Measurements from ENCODE around the gene ST8SIA1.
A peak's percentile ranks its signal among the peaks of the same experiment; 100 is the strongest.

The ST8SIA1 gene

GRCh38 chr12:22356231-22356630 lies 21.7 kb upstream of the ST8SIA1 start:
- Histone ChIP-seq H3K4me3 (ENCODE audit: low read length) (no peak overlapping the region), H3K9me3 (ENCODE audit: control insufficient read depth, insufficient read depth, low read length) (no peaks in the 10 kb centered on the region), H3K27me3 (ENCODE audit: control insufficient read depth, insufficient read depth, low read length) (no peaks in the 10 kb centered on the region), H3K4me1 (ENCODE audit: control insufficient read depth, insufficient read depth, low read length) (no peaks in the 10 kb centered on the region), H3K36me3 (ENCODE audit: control insufficient read depth, insufficient read depth, low read length) (no peaks in the 10 kb centered on the region), H3K27ac (ENCODE audit: low read length) (no peak overlapping the region)
- no peak for DNase-seq (ENCODE audit: low read depth, low spot score)
- WGBS (ENCODE audit: insufficient coverage, insufficient read length): no CpG with 5 or more reads among the region's 1 CpG

GRCh38 chr12:22355011-22355580 lies 20.6 kb upstream of the ST8SIA1 start:
- Histone ChIP-seq H3K9me3 (ENCODE audit: control insufficient read depth, insufficient read depth, low read length) (no peaks in the 10 kb centered on the region), H3K4me1 (ENCODE audit: control insufficient read depth, insufficient read depth, low read length) (no peaks in the 10 kb centered on the region), H3K4me3 (ENCODE audit: low read length) (no peak overlapping the region), H3K27me3 (ENCODE audit: control insufficient read depth, insufficient read depth, low read length) (no peaks in the 10 kb centered on the region), H3K36me3 (ENCODE audit: control insufficient read depth, insufficient read depth, low read length) (no peaks in the 10 kb centered on the region), H3K27ac (ENCODE audit: low read length) (no peak overlapping the region)
- WGBS (ENCODE audit: insufficient coverage, insufficient read length): no CpG with 5 or more reads among the region's 5 CpGs
- DNase-seq (ENCODE audit: low read depth, low spot score): no peak

- DNase-seq (ENCODE audit: low read depth, low spot score): no peak
- no peak overlapping the region for H3K4me3 ChIP-seq (ENCODE audit: low read length)
- no peaks in the 10 kb centered on the region for H3K9me3 ChIP-seq (ENCODE audit: control insufficient read depth, insufficient read depth, low read length)
- no peaks in the 10 kb centered on the region for H3K36me3 ChIP-seq (ENCODE audit: control insufficient read depth, insufficient read depth, low read length)
- H3K4me1 ChIP-seq (ENCODE audit: control insufficient read depth, insufficient read depth, low read length): no peaks in the 10 kb centered on the region
- H3K27ac ChIP-seq (ENCODE audit: low read length): no peak overlapping the region
- no peaks in the 10 kb centered on the region for H3K27me3 ChIP-seq (ENCODE audit: control insufficient read depth, insufficient read depth, low read length)
- no CpG with 5 or more reads among the region's 1 CpG for WGBS (ENCODE audit: insufficient coverage, insufficient read length)
These were observed 19.3 kb upstream of the ST8SIA1 start for GRCh38 chr12:22353615-22354325.

DNA sequence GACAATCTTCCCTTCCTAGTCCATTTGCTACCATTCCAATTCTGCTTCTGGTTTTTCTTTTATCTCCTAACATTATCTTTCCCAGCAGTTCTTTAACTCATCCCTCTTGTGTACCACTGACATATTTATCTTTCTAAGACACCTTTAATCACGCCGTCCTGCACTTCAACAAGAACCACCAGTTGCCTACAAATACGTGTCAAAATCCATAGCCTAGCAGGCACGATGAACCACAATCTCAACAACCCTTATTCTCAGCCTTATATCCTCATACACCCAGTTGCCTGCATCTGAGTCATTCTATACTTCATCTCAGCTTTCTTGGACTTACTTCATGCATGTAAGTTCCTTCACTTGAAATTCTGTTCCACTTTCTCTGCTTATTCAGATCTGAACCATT lies 16.4 kb upstream of the ST8SIA1 start:
- Histone ChIP-seq H3K27me3 (ENCODE audit: control insufficient read depth, insufficient read depth, low read length) (no peaks in the 10 kb centered on the region), H3K4me1 (ENCODE audit: control insufficient read depth, insufficient read depth, low read length) (no peaks in the 10 kb centered on the region), H3K27ac (ENCODE audit: low read length) (no peak overlapping the region), H3K9me3 (ENCODE audit: control insufficient read depth, insufficient read depth, low read length) (no peaks in the 10 kb centered on the region), H3K4me3 (ENCODE audit: low read length) (no peak overlapping the region), H3K36me3 (ENCODE audit: control insufficient read depth, insufficient read depth, low read length) (no peaks in the 10 kb centered on the region)
- no CpG with 5 or more reads among the region's 4 CpGs for WGBS (ENCODE audit: insufficient coverage, insufficient read length)
- DNase-seq (ENCODE audit: low read depth, low spot score): no peak

DNA sequence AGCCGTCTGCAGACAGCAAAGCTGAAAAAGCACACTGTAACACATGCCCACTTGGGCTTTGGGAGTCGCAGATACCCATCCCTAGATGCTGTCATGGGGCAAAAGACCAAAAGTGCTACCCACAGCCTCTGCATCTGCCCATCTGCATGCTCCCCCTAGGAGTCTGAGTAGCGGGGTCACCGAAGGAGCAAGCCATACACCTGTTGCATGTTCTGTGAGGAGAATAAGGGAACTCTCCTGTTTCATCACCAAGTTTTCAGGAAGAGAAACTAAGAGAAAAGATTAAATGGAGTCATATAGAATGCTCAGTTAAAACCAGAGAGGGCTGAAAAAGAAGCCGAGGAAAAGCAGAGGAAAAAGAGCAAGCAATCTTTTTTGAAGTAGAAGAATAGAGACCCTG lies 13.7 kb upstream of the ST8SIA1 start:
- DNase-seq (ENCODE audit: low read depth, low spot score): no peak
- Histone ChIP-seq H3K27ac (ENCODE audit: low read length) (no peak overlapping the region), H3K9me3 (ENCODE audit: control insufficient read depth, insufficient read depth, low read length) (no peaks in the 10 kb centered on the region), H3K36me3 (ENCODE audit: control insufficient read depth, insufficient read depth, low read length) (no peaks in the 10 kb centered on the region), H3K4me3 (ENCODE audit: low read length) (no peak overlapping the region), H3K27me3 (ENCODE audit: control insufficient read depth, insufficient read depth, low read length) (no peaks in the 10 kb centered on the region), H3K4me1 (ENCODE audit: control insufficient read depth, insufficient read depth, low read length) (no peaks in the 10 kb centered on the region)
- WGBS (ENCODE audit: insufficient coverage, insufficient read length): no CpG with 5 or more reads among the region's 5 CpGs

DNA sequence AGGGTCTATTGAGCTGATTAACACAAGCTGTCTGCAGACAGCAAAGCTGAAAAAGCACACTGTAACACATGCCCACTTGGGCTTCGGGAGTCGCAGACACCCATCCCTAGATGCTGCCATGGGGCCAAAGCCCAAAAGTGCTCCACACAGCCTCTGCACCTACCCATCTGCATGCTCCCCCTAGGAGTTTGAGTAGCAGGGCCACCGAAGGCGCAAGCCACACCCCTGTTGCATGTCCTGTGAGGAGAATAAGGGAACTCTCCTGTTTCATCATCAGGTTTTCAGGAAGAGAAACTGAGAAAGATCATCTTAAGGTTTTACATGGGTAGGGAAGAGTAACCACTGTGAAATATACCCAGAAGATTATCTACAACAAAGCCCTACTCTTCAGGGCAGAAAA lies 5.6 kb upstream of the ST8SIA1 start:
- Histone ChIP-seq H3K4me3 (ENCODE audit: low read length) (no peak overlapping the region), H3K4me1 (ENCODE audit: control insufficient read depth, insufficient read depth, low read length) (no peaks in the 10 kb centered on the region), H3K27ac (ENCODE audit: low read length) (no peak overlapping the region), H3K27me3 (ENCODE audit: control insufficient read depth, insufficient read depth, low read length) (no peaks in the 10 kb centered on the region), H3K9me3 (ENCODE audit: control insufficient read depth, insufficient read depth, low read length) (no peaks in the 10 kb centered on the region), H3K36me3 (ENCODE audit: control insufficient read depth, insufficient read depth, low read length) (no peaks in the 10 kb centered on the region)
- WGBS (ENCODE audit: insufficient coverage, insufficient read length): no CpG with 5 or more reads among the region's 4 CpGs
- no peak for DNase-seq (ENCODE audit: low read depth, low spot score)

- Histone ChIP-seq H3K4me1 (ENCODE audit: control insufficient read depth, insufficient read depth, low read length) (no peaks in the 10 kb centered on the region), H3K9me3 (ENCODE audit: control insufficient read depth, insufficient read depth, low read length) (no peaks in the 10 kb centered on the region), H3K27me3 (ENCODE audit: control insufficient read depth, insufficient read depth, low read length) (no peaks in the 10 kb centered on the region), H3K27ac (ENCODE audit: low read length) (no peak overlapping the region), H3K4me3 (ENCODE audit: low read length) (no peak overlapping the region), H3K36me3 (ENCODE audit: control insufficient read depth, insufficient read depth, low read length) (no peaks in the 10 kb centered on the region)
- no peak for DNase-seq (ENCODE audit: low read depth, low spot score)
- no CpG with 5 or more reads among the region's 9 CpGs for WGBS (ENCODE audit: insufficient coverage, insufficient read length)
These were observed 5.2 kb upstream of the ST8SIA1 start for GRCh38 chr12:22339691-22340090.

DNA sequence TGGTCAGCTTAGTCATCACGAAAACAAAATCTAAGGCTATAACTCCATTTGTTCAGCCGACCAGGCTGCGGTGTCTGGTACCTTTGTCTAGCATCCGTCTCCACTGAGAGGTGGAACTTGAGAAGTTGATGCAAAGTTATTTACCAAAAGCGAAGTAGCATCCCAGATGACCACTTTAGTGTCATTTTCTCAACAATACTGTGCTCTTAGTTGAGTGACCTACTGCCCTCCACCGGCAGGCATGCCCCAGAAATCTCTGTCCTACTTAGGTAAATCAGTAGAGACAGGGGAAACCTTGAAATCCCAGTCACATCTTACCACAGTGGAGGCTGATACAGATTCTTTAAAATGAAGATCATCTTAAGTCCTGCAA lies 1.3 kb upstream of the ST8SIA1 start:
- no peaks in the 10 kb centered on the region for H3K9me3 ChIP-seq (ENCODE audit: control insufficient read depth, insufficient read depth, low read length)
- peak overlapping the region; percentile 50; the same call in 1 of the 2 replicates for H3K4me3 ChIP-seq (ENCODE audit: low read length)
- H3K4me1 ChIP-seq (ENCODE audit: control insufficient read depth, insufficient read depth, low read length): 0 out of 2 replicates have a peak, but pooled peaks cover 2% of the 10 kb centered on the region
- no peaks in the 10 kb centered on the region for H3K36me3 ChIP-seq (ENCODE audit: control insufficient read depth, insufficient read depth, low read length)
- whole genome bisulfite sequencing (ENCODE audit: insufficient coverage, insufficient read length): no CpG with 5 or more reads among the region's 6 CpGs
- H3K27me3 ChIP-seq (ENCODE audit: control insufficient read depth, insufficient read depth, low read length): peaks cover 14% of the 10 kb centered on the region
- no peak overlapping the region for H3K27ac ChIP-seq (ENCODE audit: low read length)
- no peak for DNase-seq (ENCODE audit: low read depth, low spot score)

DNA sequence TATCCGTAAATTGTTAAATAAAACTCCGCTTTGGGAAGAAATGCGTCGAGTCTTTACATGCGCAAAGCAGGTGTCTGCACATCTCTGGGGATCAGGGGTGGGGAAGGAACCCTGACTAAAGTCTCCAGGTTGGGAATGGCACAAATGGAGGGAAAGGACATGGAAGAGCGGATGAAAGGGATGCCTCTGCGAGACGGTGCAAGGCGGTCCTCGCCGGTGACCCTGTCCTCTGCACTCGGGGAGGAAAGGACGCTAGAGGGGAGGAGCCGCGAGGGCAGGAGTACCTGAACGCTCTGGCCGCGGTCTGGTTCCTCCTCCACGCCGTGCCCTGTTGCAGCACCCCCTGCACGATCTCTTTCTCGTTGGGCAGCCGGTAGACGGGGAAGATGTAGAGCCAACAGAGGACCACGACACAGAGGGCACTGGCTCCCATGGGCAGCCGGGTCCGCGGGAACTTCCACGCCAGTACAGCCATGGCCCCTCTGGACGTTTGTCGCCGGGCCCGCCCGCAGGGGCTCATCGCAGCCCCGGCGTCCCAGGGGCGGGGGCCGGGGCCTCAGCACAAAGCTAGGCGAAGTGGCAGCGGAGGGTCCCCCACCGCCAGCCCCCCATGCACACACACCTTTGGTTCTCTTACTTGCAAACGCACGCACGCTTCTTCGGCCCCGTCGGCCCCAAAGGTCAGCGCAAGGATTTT lies 646 bp downstream of the ST8SIA1 start:
- peaks cover 14% of the 10 kb centered on the region for H3K27me3 ChIP-seq (ENCODE audit: control insufficient read depth, insufficient read depth, low read length)
- 0 out of 2 replicates have a peak, but pooled peaks cover 2% of the 10 kb centered on the region for H3K4me1 ChIP-seq (ENCODE audit: control insufficient read depth, insufficient read depth, low read length)
- DNase-seq (ENCODE audit: low read depth, low spot score): no peak
- WGBS (ENCODE audit: insufficient coverage, insufficient read length): no CpG with 5 or more reads among the region's 49 CpGs
- no peak overlapping the region for H3K27ac ChIP-seq (ENCODE audit: low read length)
- H3K36me3 ChIP-seq (ENCODE audit: control insufficient read depth, insufficient read depth, low read length): no peaks in the 10 kb centered on the region
- peak overlapping the region; percentile 50; the same call in 1 of the 2 replicates for H3K4me3 ChIP-seq (ENCODE audit: low read length)
- H3K9me3 ChIP-seq (ENCODE audit: control insufficient read depth, insufficient read depth, low read length): no peaks in the 10 kb centered on the region

GRCh38 chr12:22333186-22333712 lies 1.3 kb downstream of the ST8SIA1 start:
- Histone ChIP-seq H3K36me3 (ENCODE audit: control insufficient read depth, insufficient read depth, low read length) (no peaks in the 10 kb centered on the region), H3K9me3 (ENCODE audit: control insufficient read depth, insufficient read depth, low read length) (no peaks in the 10 kb centered on the region), H3K27me3 (ENCODE audit: control insufficient read depth, insufficient read depth, low read length) (peaks cover 14% of the 10 kb centered on the region), H3K4me3 (ENCODE audit: low read length) (no peak overlapping the region), H3K27ac (ENCODE audit: low read length) (no peak overlapping the region), H3K4me1 (ENCODE audit: control insufficient read depth, insufficient read depth, low read length) (0 out of 2 replicates have a peak, but pooled peaks cover 2% of the 10 kb centered on the region)
- DNase-seq (ENCODE audit: low read depth, low spot score): no peak
- no CpG with 5 or more reads among the region's 10 CpGs for WGBS (ENCODE audit: insufficient coverage, insufficient read length)

Measured in iPS DF 6.9 (cell line).